ENCODE measurements around the gene SUCNR1.

Gene SUCNR1

DNA sequence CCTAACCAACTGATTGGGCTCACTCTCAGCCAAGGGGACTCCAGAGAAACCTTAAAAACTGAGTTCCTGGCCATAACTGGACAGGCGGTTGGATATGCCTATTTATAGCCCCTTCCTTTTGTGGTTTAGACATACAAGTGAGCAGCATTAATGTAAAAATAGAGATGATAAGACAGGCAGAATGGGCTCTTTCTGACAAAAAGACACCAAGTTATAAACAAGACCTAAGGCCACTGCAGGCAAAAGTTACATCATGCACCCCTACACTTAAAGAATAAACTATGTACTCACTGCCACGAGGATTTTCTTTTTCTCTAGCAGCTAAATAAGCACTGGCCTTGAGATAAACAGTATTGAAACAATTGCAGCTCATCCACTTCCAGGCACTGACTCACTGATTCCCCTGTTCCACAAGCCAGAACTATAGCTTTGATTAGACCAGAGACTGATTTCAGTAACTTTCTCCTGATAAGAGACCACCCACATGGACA, 30.1 kb downstream of the SUCNR1 start:
- TF ChIP-seq, protein P1, sequence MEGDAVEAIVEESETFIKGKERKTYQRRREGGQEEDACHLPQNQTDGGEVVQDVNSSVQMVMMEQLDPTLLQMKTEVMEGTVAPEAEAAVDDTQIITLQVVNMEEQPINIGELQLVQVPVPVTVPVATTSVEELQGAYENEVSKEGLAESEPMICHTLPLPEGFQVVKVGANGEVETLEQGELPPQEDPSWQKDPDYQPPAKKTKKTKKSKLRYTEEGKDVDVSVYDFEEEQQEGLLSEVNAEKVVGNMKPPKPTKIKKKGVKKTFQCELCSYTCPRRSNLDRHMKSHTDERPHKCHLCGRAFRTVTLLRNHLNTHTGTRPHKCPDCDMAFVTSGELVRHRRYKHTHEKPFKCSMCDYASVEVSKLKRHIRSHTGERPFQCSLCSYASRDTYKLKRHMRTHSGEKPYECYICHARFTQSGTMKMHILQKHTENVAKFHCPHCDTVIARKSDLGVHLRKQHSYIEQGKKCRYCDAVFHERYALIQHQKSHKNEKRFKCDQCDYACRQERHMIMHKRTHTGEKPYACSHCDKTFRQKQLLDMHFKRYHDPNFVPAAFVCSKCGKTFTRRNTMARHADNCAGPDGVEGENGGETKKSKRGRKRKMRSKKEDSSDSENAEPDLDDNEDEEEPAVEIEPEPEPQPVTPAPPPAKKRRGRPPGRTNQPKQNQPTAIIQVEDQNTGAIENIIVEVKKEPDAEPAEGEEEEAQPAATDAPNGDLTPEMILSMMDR (conservative IDR thresholded peaks at IDR 0.05; ENCODE audit: low read depth, low read length): no peak
- DNase-seq (ENCODE audit: low read depth): peak; percentile 86
- H3K4me3 ChIP-seq (ENCODE audit: low read depth, low read length): no peak overlapping the region

DNA sequence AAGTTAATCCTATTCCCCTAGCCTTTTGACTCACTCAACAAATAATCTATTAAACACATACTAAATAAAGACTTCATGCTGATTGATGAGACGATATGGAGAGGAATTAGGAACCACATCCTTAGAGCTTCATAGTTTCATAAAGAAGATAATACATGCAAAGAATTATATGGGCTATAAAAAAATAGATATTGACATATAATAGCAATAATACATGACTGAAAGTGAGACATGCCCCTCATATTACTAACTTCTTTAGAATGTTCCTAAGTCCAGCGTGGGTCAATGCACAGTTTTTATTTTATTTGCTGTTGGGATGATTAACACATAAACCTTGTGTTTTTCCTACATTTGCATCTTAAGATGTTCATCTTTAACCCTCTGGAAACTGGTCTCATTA, 32.2 kb downstream of the SUCNR1 start:
- TF ChIP-seq, protein P1 (conservative IDR thresholded peaks at IDR 0.05; ENCODE audit: low read depth, low read length): no peak
- no peak for DNase-seq (ENCODE audit: low read depth)
- no peak overlapping the region for H3K4me3 ChIP-seq (ENCODE audit: low read depth, low read length)

DNA sequence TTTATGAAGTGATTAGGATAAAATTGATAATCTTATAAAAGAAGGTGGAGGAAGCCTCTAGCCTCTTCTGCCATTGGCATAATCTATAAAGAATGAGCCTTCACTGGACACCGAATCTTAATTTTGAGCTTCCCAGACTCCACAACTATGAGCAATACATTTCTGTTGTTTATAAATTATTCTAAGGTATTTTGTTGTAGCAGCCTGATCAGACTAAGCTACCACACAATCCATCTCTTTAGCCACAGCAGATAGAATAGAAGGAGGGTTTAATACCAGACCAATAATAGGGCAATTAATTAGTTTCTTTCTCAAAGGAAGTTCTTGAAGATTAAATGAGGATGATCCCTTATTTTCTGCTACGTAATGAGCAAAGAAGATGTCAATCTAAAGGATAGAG, 33.3 kb downstream of the SUCNR1 start:
- no peak overlapping the region for H3K4me3 ChIP-seq (ENCODE audit: low read depth, low read length)
- no peak for DNase-seq (ENCODE audit: low read depth)
- TF ChIP-seq, protein P1 (conservative IDR thresholded peaks at IDR 0.05; ENCODE audit: low read depth, low read length): no peak

DNA sequence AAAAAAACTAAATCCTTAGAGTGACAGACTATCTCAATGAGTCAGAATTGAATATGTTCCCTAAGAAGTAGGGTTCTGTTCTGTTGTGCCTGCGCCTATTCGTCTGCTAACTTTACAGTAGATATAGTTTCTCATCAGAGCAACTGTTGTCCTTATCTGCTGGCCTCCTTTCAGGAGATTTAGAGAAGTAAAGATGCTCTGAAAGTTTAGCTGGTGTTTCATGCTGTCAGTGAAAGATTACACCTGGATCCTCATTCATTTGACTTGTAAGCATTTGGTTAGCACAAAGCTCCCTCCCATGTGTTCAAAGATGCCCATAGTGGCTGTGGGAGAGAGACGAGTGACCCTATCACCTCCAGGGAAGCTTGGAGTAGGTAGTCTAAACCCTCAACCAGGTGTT, 35.0 kb downstream of the SUCNR1 start:
- TF ChIP-seq, protein P1 (conservative IDR thresholded peaks at IDR 0.05; ENCODE audit: low read depth, low read length): no peak
- DNase-seq (ENCODE audit: low read depth): no peak
- no peak overlapping the region for H3K4me3 ChIP-seq (ENCODE audit: low read depth, low read length)

DNA sequence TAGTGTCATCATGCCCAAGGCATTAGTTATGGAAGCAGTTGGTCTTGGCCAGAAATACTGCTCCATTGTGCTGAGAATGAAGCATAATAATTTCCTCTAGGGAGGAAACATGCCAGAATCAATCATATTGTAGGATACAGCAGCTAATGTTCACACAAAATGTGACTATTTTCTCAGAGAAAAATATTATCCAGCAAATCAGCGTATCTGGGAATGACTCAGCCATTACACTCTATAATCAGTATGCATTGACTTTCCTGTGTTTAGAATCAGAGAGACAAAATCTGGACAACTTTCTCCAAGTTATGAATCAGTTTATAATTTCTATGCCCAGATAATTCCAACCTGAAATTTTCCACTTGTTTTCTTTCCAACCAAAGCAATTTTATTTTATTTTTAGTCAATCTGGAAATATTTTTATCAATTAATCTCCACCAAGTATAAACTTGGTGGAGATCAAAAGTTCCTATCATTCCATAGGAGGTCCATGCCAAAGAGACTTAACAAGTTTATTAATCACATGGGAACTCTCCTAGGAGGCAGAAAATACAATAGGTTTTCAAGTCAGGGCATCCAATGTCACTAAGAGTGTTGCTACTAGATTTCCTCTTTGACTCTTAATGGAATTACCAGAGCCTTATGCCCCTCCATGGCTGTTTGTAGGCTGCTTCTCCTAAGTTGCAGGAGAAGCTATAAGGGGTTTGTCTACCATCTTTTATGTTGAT, 36.4 kb downstream of the SUCNR1 start:
- peak; percentile 45 for DNase-seq (ENCODE audit: low read depth)
- TF ChIP-seq, protein P1 (conservative IDR thresholded peaks at IDR 0.05; ENCODE audit: low read depth, low read length): no peak
- no peak overlapping the region for H3K4me3 ChIP-seq (ENCODE audit: low read depth, low read length)

DNA sequence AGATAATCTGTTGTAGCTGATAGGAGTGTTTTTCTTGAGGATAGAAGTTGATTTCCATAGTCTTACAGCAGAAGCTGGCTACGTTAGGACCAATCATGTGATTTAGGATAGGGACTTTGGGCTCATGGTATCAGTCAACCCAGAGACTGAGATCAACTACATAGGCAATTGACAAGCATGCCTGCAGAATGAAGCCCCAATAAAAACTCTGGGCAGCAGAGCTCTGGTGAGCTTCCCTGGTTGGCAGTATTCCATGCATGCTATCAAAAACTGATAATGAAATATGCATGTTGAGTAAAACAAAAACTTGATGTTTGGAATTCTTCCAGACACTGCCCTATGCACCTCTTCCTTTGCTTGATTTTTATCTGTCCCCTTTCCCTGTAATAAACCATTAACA, 38.0 kb downstream of the SUCNR1 start:
- DNase-seq (ENCODE audit: low read depth): no peak
- TF ChIP-seq, protein P1 (conservative IDR thresholded peaks at IDR 0.05; ENCODE audit: low read depth, low read length): no peak
- no peak overlapping the region for H3K4me3 ChIP-seq (ENCODE audit: low read depth, low read length)

DNA sequence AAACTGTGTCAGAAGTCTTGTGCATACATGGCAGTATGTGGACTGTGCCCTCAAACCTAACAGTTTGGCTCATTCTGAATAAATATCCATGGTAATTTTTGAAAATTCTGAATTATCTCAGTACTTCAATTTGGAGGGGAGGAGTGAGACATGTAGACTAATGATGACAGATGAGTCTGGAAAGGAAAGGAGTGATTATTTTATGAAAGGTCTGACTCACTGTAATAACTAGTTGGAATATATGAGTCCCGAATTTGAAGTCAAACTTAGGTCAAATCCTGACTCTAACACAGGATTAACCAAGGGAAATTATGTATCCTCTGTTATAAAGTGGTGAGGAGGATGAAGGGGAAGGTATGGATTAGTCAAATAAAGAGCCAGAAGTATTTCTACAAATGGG, 38.6 kb downstream of the SUCNR1 start:
- DNase-seq (ENCODE audit: low read depth): no peak
- no peak overlapping the region for H3K4me3 ChIP-seq (ENCODE audit: low read depth, low read length)
- TF ChIP-seq, protein P1 (conservative IDR thresholded peaks at IDR 0.05; ENCODE audit: low read depth, low read length): no peak

Measured in choroid plexus epithelial cell (primary cell).